Dermis microvascular lymphatic vessel endothelial cell (primary cell): ENCODE measurements around the gene FGF12. TPM values are rescaled to one million over a fixed set of nuclear protein-coding genes. Genes with fewer than 3 reads are reported as not detected.
A peak's percentile ranks its signal among the peaks of the same experiment; 100 is the strongest.

Experiments
- DNase-seq, 2 donors: peaks; one replicate each; pipeline versions ENCODE4 v3.0.0 to v3.0.0-alpha.2; 2010; ENCODE audit warnings: low read depth in 2 of 2
- total RNA-seq: library from RNA; depleted of rRNA; stranded (reverse); fragments of >200 nt; gene quantifications from 2 replicates; pipeline ENCODE4 v1.2.1, GENCODE V29; 2014

The FGF12 gene
- total RNA-seq, 1 donor from 2014 or later: 1.7 TPM

DNA sequence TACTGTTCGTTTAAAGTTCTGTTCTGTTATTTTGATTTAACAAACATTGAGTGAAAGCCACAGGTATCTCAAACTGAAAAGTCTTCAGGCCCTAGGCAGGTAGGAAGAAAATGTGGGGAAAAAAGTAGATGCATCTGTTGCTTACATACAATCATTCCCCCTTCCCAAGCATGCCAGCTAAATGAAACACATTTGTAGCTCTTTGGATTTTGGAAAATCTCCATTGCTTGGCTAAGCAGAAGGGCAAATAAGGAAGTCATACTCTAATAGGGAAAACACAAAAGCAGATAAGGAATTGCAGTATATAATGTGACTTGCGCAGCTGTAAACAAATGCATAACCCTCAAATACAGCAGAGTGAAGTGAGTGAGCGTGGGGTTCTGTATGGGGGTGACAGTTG lies 375.9 kb downstream of the FGF12 start:
- no peak for DNase-seq

DNA sequence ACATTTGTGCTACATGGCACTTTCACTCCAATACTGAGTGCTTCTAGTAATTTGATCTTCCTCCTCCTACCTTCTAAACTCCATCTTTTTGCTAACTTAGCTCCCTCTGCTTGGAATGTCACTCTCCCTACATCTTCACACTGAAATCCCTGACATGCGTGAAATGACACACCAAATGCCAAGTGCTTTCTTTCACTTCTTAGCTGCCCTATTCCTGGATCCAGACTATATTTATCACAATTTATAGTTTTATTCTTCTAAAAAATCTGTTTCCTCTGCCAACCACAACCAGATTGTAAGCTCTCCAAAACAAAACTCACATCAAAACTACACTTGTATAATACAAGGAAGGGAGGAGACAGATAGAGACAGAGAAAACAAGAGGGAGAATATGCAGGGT lies 387.3 kb downstream of the FGF12 start:
- no peak for DNase-seq

GRCh38 chr3:192339214-192339613 lies 388.1 kb downstream of the FGF12 start:
- no peak for DNase-seq

DNA sequence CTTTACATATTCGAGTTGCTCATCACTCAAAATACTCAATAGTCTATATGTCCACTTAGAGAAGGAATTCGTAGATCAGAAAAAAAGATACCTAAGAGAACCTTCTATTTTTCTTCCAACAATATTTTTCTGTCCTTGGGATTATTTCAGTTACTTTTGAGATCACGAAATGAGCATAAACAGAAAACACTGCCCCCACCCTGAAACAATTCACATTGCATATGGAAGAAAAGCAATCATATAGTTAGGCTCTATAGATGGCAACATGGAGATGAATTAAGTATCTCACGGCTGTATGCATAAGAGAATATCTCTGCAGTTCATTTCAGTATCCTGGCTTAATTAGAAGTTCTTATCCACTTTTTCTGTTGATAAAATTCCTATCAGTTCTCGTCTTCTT lies 391.1 kb downstream of the FGF12 start:
- no peak for DNase-seq

- no peak for DNase-seq
Observed at GRCh38 chr3:192332386-192333291, 394.7 kb downstream of the FGF12 start.

DNA sequence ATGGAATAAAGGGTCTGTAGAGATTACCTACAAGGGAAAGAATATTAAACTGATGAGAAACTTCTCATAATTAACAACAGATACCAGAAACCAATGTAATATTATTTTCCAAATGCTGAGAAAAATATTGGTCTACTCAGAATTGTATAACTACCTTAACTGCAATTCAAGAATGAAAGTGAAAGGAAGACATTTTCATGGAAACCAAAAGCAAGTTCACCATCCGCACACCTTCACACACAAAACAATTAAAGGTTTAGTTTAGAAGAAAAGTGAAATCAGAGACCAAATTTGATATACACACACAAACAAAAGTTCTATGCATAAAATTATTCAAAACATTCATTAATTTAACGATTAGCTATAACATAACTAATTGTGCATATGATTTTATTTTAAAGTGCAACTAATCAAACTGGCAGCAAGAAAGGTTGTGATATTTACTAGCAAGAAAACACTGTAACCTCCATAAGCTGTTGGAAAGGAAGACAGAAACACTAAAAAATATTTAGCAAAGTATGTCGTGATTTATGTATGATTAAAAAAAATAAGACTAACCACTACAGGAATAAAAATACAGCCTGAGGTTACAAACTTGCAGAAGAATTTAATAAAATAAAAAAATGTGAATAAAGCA lies 395.5 kb downstream of the FGF12 start:
- DNase-seq: no peak

- no peak for DNase-seq
Observed at GRCh38 chr3:192326656-192327055, 400.7 kb downstream of the FGF12 start.

- no peak for DNase-seq
Observed at GRCh38 chr3:192317564-192317963, 409.8 kb downstream of the FGF12 start.

GRCh38 chr3:192313605-192314004 lies 413.7 kb downstream of the FGF12 start:
- no peak for DNase-seq

GRCh38 chr3:192307631-192308030 lies 419.7 kb downstream of the FGF12 start:
- no peak for DNase-seq

- DNase-seq: no peak
Observed at GRCh38 chr3:192303235-192303634, 424.1 kb downstream of the FGF12 start.

- no peak for DNase-seq
Observed at GRCh38 chr3:192302721-192303120, 424.6 kb downstream of the FGF12 start.

GRCh38 chr3:192299921-192300320 lies 427.4 kb downstream of the FGF12 start:
- DNase-seq: no peak

DNA sequence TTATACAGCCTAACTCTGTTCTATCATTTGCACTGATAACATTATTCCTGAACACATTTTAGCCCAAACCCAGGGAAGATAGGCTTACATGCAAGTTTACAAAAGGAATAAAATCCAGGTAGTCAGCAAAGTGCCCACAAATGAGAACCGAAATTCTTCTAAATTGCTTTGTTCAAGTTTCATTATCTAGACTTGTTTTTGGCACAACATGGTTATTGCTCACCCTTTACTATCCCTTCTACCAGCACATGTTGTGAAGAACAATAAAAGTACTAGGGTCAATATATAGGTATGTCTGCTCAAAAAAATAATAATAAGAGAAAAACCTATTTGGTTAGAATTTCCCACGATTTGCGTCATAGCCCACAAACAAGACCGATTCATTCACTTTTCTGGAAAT lies 430.5 kb downstream of the FGF12 start:
- no peak for DNase-seq

GRCh38 chr3:192284443-192285072 lies 442.8 kb downstream of the FGF12 start:
- DNase-seq: no peak

- no peak for DNase-seq
Observed at GRCh38 chr3:192281207-192281880, 446.0 kb downstream of the FGF12 start.

DNA sequence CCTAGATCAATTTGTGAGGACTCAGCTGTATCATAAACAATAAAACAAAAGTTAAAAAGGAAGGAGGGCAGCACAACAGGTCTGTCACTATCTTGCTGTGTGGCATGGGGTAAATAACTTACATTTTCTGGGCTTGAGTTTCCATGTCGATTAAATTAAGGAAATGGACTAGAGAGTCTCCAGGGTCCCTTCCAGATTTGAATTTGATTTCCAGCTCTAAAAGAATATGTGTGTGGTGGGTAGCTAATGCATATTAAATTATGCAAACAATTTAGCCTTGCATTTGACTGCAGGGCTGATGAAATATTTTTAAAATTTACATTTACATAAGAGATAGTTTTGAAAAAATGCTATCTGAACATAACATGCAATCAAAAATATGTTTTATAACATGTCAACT lies 447.7 kb downstream of the FGF12 start:
- DNase-seq: no peak

DNA sequence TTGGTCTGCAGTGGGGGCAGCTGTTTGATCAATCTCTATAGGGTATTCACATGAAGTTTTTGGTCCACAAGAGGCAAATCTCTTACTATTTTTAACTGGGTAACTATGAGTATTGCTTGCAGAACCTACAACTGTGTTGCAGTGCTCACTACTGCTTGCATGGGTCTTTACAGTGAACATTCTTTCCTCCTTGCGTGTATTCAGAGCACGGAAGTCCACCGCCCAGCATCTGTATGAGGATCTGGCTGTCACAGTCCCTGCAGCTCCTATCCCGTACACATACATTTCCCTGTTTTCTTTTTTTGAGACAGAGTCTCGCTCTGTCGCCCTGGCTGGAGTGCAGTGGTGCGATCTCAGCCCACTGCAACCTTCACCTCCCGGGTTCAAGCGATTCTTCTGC lies 449.9 kb downstream of the FGF12 start:
- DNase-seq: no peak

DNA sequence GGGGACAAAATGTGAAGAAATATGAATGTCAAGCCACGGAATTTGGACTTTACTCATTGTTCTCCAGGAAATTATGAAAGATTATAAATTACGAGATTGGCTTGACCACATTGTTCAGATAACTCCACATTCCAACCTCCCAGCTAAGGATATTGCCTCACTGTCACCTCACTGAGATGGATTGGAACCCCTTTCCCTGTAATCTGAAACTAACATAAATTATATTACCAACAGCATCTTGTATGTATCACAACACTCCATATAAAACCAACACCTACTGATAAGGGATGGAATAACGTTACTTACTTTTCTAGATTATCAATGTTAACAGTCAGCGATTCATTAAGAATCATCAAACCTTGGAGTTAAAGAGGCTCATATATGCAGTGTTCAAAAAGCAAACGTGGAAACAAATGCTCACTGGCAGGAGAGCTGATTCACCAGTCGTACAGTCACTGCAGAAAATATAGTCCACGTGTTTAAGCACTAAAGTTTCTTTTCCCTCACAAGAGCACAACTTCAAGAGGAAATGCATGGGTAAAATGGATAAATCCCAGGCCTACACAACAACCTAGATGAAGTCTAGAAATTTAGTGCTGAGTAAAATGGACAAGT lies 451.5 kb downstream of the FGF12 start:
- peak in 1 of 2 donors; percentile 0 for DNase-seq

- DNase-seq: no peak
Observed at GRCh38 chr3:192273697-192274010, 453.7 kb downstream of the FGF12 start.

DNA sequence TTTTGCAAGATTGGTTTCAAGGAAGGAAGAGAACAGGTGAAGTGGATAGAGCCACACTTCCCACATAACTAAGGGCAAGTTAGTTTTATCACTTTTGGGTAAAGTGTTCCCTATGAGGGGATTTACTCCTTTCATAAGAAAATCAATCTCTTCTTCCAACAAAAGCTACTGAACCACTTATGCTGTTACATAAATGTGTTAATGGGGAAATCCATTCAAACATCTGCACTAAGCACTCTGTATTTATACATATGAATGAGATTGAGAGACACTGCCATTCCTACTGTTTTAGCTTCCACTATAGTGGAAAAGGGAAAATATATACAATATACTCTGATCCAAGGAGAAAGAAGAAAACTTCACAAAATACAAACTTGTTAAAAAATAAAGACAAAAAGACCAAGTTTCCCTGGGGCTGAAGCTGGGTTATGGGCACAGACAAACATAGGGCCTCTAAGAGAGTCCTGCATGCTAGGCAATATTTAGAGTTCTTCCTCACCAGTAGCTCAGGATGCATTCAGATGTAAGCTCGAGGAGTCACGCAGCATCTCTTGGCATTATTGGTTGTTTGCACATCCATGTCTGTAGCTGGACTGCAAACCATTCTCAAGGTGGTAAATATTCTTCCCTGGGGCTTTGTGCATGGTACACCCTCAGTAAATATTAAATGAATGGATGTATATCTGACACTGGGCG lies 454.2 kb downstream of the FGF12 start:
- DNase-seq: no peak
